GM21367 (cell line): Measurements from ENCODE around the gene UGGT1.

Source experiments
- ATAC-seq: cut with Tn5 transposase; IDR thresholded peaks from one replicate; pipeline ENCODE4 v1.9.1; 2021; ENCODE audit not compliant: unreplicated experiment

Gene UGGT1

DNA sequence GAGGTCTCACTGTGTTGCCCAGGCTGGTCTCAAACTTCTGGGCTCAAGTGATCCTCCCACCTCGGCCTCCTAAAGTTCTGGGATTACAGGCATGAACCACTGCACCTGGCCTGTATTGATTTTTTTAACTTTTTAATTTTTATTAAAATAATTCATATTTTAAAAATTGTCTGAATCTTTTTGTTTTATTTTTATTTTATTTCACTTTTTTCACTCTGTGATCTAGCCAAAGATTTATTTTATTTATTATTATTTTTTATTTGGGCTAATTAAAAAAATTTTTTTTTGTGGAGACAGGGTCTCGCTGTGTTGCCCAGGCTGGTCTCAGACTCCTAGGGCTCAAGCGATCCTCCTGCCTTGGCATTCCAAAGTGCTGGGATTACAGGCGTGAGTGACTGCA, 14.1 kb downstream of the UGGT1 start:
- ATAC-seq, result no peak

DNA sequence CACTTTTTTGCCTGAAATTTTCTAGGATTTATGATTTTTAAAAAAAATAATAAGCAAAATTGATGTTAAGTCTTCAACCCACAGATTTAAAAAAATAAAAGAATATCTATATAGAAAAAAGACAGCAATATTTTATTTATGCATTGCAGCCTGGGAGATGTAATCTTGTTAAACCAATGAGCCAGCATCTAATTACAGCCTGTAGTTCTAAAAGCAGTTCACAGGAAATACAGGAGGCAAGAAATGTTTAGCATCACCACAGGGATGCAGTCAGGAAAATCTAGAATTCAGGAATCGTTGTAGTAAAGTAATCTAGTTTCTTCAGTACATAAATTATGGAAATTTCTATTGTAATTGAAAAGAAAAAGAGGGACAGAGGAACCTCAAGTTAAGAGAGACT, 17.2 kb downstream of the UGGT1 start:
- no peak for ATAC-seq

DNA sequence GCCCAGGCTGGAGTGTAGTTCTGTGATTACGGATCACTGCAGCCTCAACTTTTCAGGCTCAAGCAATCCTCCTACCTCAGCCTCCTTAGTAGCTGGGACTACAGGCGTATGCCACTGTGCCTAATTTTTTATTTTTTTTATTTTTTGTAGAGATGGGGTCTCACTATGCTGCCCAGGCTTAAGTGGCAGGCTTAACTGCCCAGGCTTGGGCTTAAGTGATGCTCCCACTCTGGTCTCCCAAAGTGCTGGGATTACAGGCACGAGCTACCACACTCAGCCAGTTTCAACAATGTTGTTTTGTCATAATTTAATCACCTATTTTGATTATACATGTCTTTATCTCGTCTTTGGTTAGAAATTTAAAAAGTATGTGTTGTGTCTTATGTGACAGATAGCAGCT, 18.2 kb downstream of the UGGT1 start:
- ATAC-seq, result no peak

DNA sequence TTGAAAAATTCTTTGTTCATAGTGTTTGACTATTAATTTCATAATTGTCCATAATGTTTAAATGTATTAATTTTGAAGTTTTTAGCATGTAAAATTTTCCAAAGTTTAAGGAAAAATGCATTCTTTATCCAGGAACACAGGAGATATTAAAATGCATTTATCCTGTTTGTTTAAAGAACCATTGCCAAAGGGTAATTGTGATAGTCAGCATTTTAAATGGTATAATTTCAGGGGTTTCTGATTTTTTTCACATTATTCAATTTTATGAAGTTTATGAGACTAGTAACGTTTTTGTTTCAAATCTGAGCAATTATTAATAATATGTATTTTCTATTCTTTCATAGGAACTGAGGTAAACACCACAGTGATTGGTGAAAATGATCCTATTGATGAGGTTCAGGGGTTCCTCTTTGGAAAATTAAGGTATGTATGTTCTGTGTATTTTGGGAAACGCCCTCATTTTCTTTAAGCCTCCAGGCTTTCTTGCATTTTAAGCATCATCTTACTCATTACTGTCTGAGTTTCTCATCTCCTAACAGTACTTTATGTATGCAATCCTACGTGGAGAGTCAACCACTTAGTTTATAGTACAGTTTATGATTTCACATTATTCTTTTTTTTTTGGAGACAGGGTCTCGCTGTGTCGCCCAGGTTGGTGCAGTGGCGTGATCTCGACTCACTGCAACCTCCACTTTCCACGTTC, 25.1 kb downstream of the UGGT1 start:
- no peak for ATAC-seq

DNA sequence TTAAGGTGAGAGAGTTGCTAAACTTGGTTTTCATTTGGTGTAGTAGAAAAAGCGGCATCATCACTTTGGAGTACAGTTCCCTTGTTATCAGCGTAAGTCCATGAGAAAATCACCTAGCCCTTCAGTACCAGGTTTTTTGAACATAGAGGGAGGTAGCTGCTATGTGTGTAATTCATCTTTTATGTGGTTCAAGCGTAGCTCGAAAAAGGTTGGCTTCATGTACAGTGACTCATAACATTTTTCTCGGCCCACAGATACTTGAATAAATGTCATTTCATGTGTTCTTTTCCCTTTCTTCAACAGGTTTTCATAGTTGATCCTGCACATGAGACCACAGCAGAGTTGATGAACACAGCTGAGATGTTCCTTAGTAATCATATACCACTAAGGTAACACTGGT, 43.6 kb downstream of the UGGT1 start:
- ATAC-seq, result no peak

DNA sequence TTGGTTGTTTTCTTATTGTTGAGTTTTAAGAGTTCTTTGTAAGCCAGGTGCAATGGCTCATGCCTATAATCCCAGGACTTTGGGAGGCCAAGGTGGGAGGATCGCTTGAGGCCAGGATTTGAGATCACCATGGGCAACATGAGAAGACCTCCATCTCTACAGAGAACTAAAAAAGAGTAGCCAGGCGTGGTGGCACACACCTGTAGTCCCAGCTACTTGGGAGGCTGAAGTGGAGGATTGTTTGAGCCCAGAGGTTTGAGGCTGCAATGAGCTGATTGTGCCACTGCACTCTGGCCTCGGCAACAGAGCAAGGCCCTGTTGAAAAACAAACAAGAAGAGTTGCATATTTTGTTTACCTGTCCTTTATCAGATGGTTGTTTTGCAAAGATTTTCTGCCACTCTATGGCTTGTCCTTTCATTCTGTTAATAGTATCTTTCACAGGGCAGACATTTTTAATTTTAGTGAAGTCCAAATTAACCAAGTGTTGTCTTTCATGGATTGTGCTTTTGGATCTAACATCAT, 46.2 kb downstream of the UGGT1 start:
- no peak for ATAC-seq

DNA sequence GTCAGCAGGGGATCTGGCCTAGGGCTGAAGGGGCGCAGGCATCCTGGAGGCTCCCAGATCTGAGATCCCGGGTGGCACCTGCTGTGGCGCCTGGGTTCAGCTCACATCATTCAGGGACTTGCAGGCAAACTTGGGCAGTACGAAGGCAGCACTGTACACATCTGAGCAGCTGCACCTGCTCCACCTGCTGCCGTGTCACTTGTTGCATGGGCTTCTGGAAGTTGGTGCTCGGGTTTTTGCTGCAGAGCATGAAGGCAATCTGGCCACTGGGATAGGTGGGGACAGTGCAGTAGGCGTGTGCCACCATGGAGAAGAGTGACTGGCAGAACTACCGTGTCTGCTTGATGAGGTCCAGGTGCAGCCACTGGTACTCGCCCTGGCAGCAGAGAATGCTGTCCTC, 48.6 kb downstream of the UGGT1 start:
- ATAC-seq, result no peak

DNA sequence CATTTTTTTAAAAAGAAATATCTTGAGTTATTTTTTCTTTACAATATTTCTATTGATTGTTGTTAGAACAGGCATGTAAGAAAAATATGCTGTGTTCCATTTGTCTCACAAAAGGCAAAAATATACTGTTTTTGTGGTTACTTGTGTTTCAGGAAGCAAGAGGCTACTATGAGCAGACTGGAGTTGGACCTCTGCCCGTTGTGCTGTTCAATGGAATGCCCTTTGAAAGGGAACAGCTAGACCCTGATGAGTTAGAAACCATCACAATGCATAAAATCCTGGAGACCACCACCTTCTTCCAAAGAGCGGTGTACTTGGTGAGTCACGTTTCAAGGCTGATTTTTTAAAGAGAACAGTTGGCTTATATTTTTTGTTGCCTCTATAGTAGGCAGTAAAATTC, 54.7 kb downstream of the UGGT1 start:
- no peak for ATAC-seq

DNA sequence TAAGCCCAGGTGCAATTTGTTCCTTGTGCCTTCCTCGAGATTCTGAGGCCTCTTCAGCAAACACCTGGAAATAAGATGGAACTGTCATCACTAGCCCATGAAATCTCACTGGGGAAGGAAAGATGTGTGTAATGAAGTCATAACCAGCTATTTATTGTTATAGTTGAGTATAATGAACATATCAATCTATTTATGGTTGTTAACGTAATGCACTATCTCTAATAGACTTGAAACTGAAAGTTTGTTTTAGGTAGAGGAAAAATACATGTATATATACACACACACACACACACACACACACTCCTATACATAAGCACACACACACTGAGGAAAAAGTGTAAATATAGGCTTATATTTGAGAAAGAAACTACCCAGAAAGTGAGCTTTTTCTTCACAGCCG, 62.8 kb downstream of the UGGT1 start:
- no peak for ATAC-seq

DNA sequence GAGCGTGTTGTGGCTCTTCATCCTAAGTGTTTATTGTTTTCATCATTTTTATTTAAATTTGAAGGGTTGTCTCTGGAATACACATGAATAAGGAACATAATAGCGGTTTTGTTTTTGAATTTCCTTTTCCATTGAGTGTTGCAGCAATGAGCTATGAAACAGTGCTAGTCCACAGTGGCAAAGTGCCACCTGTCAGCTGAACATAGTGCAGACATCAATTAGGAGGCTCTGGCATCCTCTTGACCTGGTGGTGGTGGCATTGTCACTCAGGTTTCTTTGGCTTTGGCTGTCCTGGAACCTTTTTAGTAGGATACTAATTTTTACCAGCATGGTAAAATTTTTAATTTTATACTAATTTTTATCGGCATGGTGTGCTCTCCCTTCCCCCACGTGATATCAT, 63.2 kb downstream of the UGGT1 start:
- ATAC-seq, result no peak

DNA sequence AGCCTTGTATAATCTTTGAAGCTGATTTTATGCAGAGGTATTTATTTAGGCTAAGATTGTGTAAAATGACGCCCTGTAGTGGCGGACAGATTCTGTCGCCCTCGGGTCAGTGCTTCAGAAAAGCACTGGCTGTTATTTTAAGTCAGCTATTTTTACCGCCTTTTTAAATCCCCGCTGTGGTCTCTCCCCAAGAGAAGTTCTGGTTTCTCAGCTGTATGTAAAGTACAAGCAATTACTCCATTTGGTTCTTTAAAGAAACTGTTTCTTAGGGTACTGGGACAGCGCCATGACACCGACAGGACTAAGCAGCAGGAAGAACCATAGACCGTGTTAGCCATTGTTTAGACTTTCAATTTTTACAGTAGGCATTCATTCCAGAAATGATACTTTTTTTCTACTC, 65.0 kb downstream of the UGGT1 start:
- no peak for ATAC-seq

DNA sequence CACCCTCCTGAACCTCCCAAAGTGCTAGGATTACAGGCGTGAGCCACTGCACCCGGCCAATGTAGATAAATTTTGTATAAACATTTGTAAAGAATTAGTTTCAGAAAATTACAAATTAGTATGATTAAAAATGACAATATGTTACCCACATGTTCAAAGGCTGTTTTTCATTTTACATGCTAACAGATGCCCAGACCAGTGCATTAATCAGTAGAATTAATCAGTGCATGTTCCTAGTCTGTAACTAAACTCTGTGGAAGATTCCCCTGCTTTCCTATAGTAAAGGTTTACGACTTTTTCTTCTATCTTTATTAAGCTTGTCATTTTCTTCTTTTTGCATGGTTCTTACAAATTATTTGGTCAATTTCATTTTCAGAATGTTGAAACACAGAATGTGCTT, 65.8 kb downstream of the UGGT1 start:
- ATAC-seq, result no peak

DNA sequence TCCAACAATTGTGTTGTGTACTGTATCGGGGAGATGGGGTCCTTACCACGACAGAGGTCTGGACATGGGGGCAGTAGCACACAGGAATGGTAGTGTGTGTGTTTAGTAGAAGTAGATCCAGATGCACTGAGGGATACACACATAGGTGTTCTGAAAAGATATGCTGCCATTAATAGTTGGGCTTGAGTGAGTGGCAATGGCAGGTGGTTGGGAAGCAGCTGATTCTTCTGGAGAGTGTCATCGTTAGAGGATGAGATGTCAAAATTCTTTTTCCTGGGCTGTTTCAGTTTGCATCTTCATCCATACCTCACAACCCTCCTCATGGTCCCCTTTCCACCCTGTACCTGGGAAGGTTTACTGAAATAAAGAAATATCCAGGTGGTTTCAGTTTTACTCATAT, 66.6 kb downstream of the UGGT1 start:
- no peak for ATAC-seq

DNA sequence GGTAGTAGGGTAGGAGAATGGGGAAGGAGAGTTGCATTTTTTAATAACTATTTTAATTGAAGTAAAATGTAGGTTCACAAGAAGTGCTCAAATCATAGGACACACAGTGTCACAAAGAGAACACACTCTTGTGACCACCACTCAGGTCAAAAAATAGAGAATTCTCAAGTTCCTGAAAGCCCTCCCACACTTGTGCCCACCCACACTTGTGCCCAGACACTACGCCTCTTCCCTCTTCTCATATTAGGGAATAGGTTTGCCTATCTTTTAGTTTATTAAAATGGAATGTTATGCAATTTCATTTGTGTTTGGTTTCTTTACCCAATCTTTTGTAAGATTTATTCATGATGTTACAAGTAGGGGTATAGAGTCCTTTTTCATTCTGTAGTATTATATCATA, 67.2 kb downstream of the UGGT1 start:
- no peak for ATAC-seq

DNA sequence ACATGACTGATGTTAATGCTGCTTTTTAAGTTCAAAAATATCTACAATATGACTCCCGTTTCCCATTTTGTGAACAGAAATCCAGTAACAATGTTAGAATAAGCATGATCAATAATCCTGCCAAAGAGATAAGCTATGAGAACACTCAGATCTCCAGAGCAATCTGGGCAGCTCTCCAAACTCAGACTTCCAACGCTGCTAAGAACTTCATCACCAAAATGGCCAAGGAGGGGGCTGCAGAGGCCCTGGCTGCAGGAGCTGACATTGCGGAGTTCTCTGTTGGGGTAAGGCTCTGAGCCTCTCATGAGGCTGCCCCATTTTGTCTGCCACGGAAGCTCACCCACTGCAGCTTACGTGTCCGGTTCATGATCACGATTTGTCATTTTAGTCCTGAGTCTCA, 68.4 kb downstream of the UGGT1 start:
- ATAC-seq, result no peak

DNA sequence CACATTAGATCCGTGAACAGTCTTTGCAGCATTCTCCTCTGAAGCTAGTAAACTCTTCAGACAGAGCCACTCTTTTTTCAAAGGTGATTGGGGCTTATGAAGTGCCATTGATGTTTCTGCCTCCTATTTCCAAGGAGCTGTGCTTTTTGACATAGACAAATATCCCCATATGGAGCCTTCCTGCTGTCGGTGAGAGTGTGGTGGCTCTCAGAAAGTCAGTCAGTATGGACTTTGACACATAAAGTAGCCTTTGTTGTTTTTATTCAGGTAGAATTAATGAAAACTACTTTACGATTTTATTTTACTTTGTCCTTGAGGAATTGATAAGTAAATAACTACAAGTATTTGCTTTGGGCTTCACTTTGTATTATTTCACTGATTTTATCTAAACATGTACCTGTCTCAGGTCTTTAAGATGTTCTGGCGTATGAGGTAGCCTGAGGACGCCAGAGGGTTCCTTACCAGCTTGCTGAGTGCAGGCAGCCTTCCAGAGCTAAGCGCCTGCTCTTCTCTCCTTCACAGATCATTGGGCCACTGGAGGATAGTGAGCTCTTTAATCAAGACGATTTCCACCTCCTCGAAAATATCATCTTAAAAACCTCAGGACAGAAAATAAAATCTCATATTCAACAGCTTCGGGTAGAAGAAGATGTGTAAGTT, 69.7 kb downstream of the UGGT1 start:
- ATAC-seq, result no peak

DNA sequence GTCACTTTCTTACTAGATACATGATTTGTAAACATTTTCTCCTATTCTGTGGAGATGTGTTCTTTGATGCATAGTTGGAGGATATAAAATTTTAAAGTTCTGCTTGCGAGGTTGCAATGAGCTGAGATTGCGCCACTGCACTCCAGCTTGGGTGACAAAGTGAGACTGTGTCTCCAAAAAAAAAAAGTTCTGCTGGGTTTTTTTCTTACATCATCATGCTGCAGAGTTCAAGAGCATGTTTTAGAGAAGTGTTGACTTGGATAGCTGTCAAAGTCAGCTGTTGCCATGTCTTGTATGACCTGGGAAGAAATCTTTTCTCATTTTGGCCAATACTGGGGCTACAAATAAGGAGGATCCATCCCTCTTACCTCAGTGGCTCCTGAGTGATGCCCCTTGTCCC, 71.3 kb downstream of the UGGT1 start:
- ATAC-seq, result no peak

DNA sequence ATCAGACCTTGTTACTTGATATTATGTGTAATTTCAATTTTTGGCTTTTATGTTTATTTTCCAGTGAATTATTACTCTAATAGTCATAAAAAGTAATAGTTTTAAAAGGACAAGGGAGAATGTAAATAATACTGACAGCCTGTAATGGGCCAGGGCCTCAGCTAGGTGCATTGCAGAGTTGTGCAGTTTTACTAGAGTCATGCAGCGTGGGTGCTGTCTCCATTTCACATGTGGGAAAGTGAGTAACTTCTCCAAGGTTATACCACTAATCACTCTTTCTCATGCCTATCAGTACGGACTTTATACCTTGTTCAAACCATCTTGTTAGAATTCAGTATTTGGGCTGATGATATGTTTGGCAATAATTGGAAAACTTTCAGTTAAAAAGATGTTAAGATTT, 73.3 kb downstream of the UGGT1 start:
- ATAC-seq, result no peak

DNA sequence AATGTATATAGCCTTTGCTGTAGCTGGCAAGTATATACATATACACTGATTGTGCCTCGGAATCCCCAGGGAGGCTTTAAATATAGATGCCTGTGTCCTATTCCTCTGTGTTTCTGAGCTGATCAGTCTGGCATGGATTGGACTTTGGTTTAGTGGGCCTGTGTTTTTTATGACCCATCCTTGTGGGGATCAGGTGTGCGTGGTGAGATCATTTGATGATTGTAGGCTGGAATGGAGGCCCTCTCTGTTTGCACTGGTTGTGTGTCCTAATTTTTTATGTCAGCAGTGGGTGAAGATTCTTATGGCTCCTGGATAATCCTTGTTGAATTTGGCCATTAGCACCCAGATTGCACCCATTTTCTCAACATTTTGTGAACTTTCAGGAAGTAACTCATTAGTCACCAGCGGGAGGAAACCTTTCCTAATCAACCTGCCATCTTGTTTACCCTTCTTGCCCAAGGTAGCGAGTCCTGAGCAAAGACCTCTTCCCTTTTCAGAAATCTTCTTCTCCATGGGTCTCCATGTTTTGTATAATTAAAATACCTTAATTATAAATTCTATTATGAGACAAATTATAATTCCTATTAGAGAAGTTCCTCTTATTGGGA, 75.8 kb downstream of the UGGT1 start:
- no peak for ATAC-seq

DNA sequence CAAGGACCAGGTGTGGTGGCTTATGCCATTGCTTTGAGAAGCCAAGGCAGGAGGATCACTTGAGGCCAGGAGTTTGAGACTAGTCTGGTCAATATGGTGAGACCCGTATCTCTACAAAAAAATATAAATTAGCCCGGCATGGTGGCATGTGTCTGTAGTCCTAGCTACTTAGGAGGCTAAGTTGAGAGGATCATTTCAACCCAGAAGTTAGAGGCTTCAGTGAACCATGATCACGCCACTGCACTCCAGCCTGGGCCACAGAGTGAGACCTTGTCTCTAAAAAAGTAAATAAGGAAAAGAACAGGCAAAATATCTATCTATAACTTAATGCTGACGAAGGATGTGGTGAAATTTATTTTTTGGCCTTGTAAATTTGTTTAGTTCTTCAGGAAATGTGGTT, 78.1 kb downstream of the UGGT1 start:
- no peak for ATAC-seq

DNA sequence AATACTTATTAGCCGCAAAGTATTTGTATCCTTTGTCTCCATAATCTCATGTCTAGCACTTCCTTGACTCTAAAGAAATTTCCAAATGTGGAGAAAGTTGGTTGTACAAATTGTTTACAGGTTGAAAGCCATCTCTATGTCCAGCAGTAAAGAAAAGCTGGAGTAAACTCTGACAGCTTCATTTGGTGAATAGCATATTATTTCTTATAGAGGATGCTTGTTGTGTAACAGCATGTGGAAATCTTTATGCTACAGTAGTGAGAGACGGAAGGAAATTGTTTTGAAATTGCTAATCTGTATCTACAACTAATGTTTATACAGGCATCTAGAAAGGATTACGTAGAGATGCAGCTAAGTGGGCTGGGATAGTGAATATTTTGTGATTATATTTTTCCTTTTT, 78.5 kb downstream of the UGGT1 start:
- ATAC-seq, result no peak

DNA sequence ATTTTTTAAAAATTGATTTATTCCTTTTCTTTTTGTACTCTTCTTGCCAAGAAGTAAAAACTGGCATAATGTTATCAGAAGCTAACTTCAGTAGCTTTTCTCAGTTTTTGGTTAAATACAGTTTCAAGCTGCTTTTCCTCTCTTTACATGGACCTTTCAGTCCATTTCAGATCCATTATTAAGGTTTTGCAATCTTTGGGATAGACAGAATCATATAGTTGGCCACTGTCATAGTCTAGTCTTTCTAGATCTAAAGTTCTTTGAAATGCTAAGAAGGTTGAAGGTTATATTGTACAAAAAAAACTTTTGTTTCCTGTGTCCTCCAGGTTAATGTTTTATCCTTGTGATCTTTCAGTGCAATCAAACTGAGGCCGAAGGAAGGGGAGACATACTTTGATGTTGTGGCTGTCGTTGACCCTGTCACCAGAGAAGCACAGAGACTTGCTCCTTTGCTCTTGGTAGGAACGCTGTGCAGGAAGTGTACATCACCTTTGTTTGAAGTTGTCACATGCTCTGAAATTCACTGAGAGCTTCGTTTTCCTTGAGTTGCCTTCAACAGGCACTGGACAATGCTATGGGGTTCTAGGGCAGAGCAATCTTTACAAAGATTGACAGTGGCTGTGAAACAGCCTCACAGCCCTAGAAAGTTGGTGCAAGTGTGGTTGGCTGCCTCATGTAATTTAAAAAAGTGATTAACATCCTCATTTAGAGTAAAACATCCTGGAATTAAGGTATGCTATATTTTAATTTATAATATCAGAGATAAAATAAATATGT, 79.1 kb downstream of the UGGT1 start:
- ATAC-seq, result no peak
